IMR-90 (cell line): ENCODE measurements around the gene TULP3.

ENCODE experiments used
- BHLHE40 ChIP-seq: fragments of 150-350 bp; IDR thresholded peaks from 2 replicates; pipeline ENCODE4 v1.6.1; 2016; ENCODE audit warnings: mild to moderate bottlenecking, low read depth, low read length
- CEBPB ChIP-seq: IDR thresholded peaks from 2 replicates; pipeline ENCODE4 v1.6.1; 2012; ENCODE audit warnings: low read depth, low read length, improper control_type of control experiment
- CHD1 ChIP-seq: IDR thresholded peaks from 2 replicates; pipeline ENCODE4 v1.6.1; 2012; ENCODE audit warnings: low read depth, low read length, improper control_type of control experiment
- FOS ChIP-seq: fragments of 150-350 bp; IDR thresholded peaks from 2 replicates; pipeline ENCODE4 v1.6.1; 2016; ENCODE audit warnings: low read depth, low read length
- MAZ ChIP-seq: IDR thresholded peaks from 2 replicates; pipeline ENCODE4 v1.6.1; 2012; ENCODE audit warnings: low read depth, mild to moderate bottlenecking, low read length, improper control_type of control experiment, moderate library complexity, borderline replicate concordance
- MXI1 ChIP-seq: IDR thresholded peaks from 2 replicates; pipeline ENCODE4 v1.6.1; 2012; ENCODE audit warnings: low read depth, mild to moderate bottlenecking, low read length, moderate library complexity, borderline replicate concordance
- NFE2L2 ChIP-seq: fragments of 150-350 bp; IDR thresholded peaks from 2 replicates; pipeline ENCODE4 v1.6.1; 2016; ENCODE audit warnings: low read depth, mild to moderate bottlenecking, low read length
- POLR2A ChIP-seq: IDR thresholded peaks from 2 replicates; pipeline ENCODE4 v1.6.1; 2012; ENCODE audit warnings: mild to moderate bottlenecking, low read depth, low read length
- RCOR1 ChIP-seq: IDR thresholded peaks from 2 replicates; pipeline ENCODE4 v1.6.1; 2012; ENCODE audit warnings: mild to moderate bottlenecking, low read length, improper control_type of control experiment; ENCODE audit not compliant: insufficient replicate concordance
- RFX5 ChIP-seq: IDR thresholded peaks from 2 replicates; pipeline ENCODE4 v1.8.0; 2012; ENCODE audit warnings: low read depth, mild to moderate bottlenecking, low read length, moderate library complexity
- SMC3 ChIP-seq: fragments of 150-350 bp; IDR thresholded peaks from 2 replicates; pipeline ENCODE4 v1.6.1; 2016; ENCODE audit warnings: low read depth, mild to moderate bottlenecking, antibody characterized with exemption, low read length, moderate library complexity
- USF2 ChIP-seq: fragments of 150-350 bp; IDR thresholded peaks from 2 replicates; pipeline ENCODE4 v1.6.1; 2017; ENCODE audit warnings: mild to moderate bottlenecking, antibody characterized with exemption, low read length, low read depth
- TF ChIP-seq, protein P1 (sequence below): conservative IDR thresholded peaks from 2 replicates; pipeline ENCODE4 v1.5.1; 2012; ENCODE audit warnings: mild to moderate bottlenecking, low read depth, low read length, improper control_type of control experiment

GRCh38 chr12:2886768-2887450 is 3.8 kb upstream of the TULP3 start:
- TF ChIP-seq, protein P1, sequence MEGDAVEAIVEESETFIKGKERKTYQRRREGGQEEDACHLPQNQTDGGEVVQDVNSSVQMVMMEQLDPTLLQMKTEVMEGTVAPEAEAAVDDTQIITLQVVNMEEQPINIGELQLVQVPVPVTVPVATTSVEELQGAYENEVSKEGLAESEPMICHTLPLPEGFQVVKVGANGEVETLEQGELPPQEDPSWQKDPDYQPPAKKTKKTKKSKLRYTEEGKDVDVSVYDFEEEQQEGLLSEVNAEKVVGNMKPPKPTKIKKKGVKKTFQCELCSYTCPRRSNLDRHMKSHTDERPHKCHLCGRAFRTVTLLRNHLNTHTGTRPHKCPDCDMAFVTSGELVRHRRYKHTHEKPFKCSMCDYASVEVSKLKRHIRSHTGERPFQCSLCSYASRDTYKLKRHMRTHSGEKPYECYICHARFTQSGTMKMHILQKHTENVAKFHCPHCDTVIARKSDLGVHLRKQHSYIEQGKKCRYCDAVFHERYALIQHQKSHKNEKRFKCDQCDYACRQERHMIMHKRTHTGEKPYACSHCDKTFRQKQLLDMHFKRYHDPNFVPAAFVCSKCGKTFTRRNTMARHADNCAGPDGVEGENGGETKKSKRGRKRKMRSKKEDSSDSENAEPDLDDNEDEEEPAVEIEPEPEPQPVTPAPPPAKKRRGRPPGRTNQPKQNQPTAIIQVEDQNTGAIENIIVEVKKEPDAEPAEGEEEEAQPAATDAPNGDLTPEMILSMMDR, result no peak
- no peak for TF ChIP-seq NFE2L2
- no peak for TF ChIP-seq POLR2A
- TF ChIP-seq SMC3, result no peak
- no peak for TF ChIP-seq BHLHE40
- no peak for TF ChIP-seq USF2
- TF ChIP-seq RCOR1, result no peak
- no peak for TF ChIP-seq FOS
- TF ChIP-seq CEBPB, result no peak
- no peak for TF ChIP-seq MXI1
- no peak for TF ChIP-seq CHD1
- no peak for TF ChIP-seq MAZ
- TF ChIP-seq RFX5, result no peak
